SK-N-SH treated with all-trans-retinoic acid at 6 μM for 48 hours (cell line): Measurements from ENCODE around the gene FBXW11.

Experiments
- ATAC-seq: fragments of 200-7000 bp; cut with Tn5 transposase; 3 replicates; pipeline ENCODE4 v1.9.1; 2020; ENCODE audit warnings: mild to moderate bottlenecking, moderate library complexity
- ARNTL ChIP-seq: fragments of 450-650 bp; formaldehyde crosslinking; IDR thresholded peaks from 2 replicates; pipeline ENCODE4 v1.5.0; 2020; ENCODE audit warnings: low read depth, mild to moderate bottlenecking, moderate library complexity, borderline replicate concordance
- BACH2 ChIP-seq: fragments of 250-450 bp; sonication (Bioruptor Pico); IDR thresholded peaks from 2 replicates; pipeline ENCODE4 v1.9.0; 2021; ENCODE audit warnings: mild to moderate bottlenecking, borderline replicate concordance
- CSDC2 ChIP-seq: fragments of 250-450 bp; sonication (Bioruptor Pico); IDR thresholded peaks from 2 replicates; pipeline ENCODE4 v1.5.0; 2020; ENCODE audit warnings: mild to moderate bottlenecking, moderate library complexity
- ESRRG ChIP-seq: fragments of 250-450 bp; sonication (Bioruptor Pico); IDR thresholded peaks from 2 replicates; pipeline ENCODE4 v1.6.1; 2021; ENCODE audit warnings: mild to moderate bottlenecking
- GLIS3 ChIP-seq: fragments of 250-450 bp; sonication (Bioruptor Pico); IDR thresholded peaks from 2 replicates; pipeline ENCODE4 v1.5.0; 2020; ENCODE audit warnings: mild to moderate bottlenecking, moderate library complexity
- ISL1 ChIP-seq: fragments of 250-450 bp; sonication (Bioruptor Pico); IDR thresholded peaks from 2 replicates; pipeline ENCODE4 v2.1.2; 2022; ENCODE audit warnings: mild to moderate bottlenecking, moderate library complexity
- OSR1 ChIP-seq: fragments of 250-450 bp; sonication (Bioruptor Pico); IDR thresholded peaks from 2 replicates; pipeline ENCODE4 v1.8.0; 2022; ENCODE audit warnings: moderate library complexity, mild to moderate bottlenecking, inconsistent platforms
- PPARA ChIP-seq: fragments of 250-450 bp; sonication (Bioruptor Pico); IDR thresholded peaks from 2 replicates; pipeline ENCODE4 v1.5.0; 2020; ENCODE audit warnings: mild to moderate bottlenecking, borderline replicate concordance
- RARB ChIP-seq: fragments of 250-450 bp; sonication (Bioruptor Pico); IDR thresholded peaks from 2 replicates; pipeline ENCODE4 v1.8.0; 2021; ENCODE audit warnings: mild to moderate bottlenecking, moderate library complexity
- SNAI2 ChIP-seq: fragments of 250-450 bp; sonication (Bioruptor Pico); IDR thresholded peaks from 2 replicates; pipeline ENCODE4 v1.5.0; 2020; ENCODE audit warnings: mild to moderate bottlenecking, moderate library complexity
- TCF4 ChIP-seq: fragments of 250-450 bp; sonication (Bioruptor Pico); IDR thresholded peaks from 2 replicates; pipeline ENCODE4 v1.8.0; 2021; ENCODE audit warnings: mild to moderate bottlenecking, moderate library complexity, borderline replicate concordance
- TOX ChIP-seq: fragments of 250-450 bp; sonication (Bioruptor Pico); IDR thresholded peaks from 2 replicates; pipeline ENCODE4 v1.8.0; 2021; ENCODE audit warnings: mild to moderate bottlenecking, moderate library complexity, borderline replicate concordance
- ZC3H10 ChIP-seq: fragments of 250-450 bp; sonication (Bioruptor Pico); IDR thresholded peaks from 2 replicates; pipeline ENCODE4 v1.5.1; 2021; ENCODE audit warnings: mild to moderate bottlenecking, moderate library complexity
- ZFP3 ChIP-seq: fragments of 250-450 bp; sonication (Bioruptor Pico); IDR thresholded peaks from 2 replicates; pipeline ENCODE4 v1.5.0; 2020; ENCODE audit warnings: mild to moderate bottlenecking, moderate library complexity
- ZFP30 ChIP-seq: fragments of 450-650 bp; formaldehyde crosslinking; IDR thresholded peaks from 2 replicates; pipeline ENCODE4 v1.5.0; 2022; ENCODE audit warnings: mild to moderate bottlenecking, moderate library complexity
- ZNF565 ChIP-seq: fragments of 450-650 bp; formaldehyde crosslinking; conservative IDR thresholded peaks from 2 replicates; pipeline ENCODE4 v1.5.0; 2020; ENCODE audit warnings: low read depth, mild to moderate bottlenecking, moderate library complexity
- ZNF70 ChIP-seq: fragments of 450-650 bp; formaldehyde crosslinking; IDR thresholded peaks from 2 replicates; pipeline ENCODE4 v1.5.0; 2020; ENCODE audit warnings: mild to moderate bottlenecking, moderate library complexity
- ZNF8 ChIP-seq: fragments of 450-650 bp; formaldehyde crosslinking; IDR thresholded peaks from 2 replicates; pipeline ENCODE4 v1.5.0; 2020; ENCODE audit warnings: mild to moderate bottlenecking, moderate library complexity
- TF ChIP-seq, protein P1 (sequence below): fragments of 250-450 bp; sonication (Bioruptor Pico); IDR thresholded peaks from 2 replicates; pipeline ENCODE4 v1.5.1; 2020; ENCODE audit warnings: low read depth, mild to moderate bottlenecking, moderate library complexity
- TF ChIP-seq, protein P2 (sequence below): fragments of 250-450 bp; sonication (Bioruptor Pico); IDR thresholded peaks from 2 replicates; pipeline ENCODE4 v1.8.0; 2021; ENCODE audit warnings: low read depth, mild to moderate bottlenecking, moderate library complexity, borderline replicate concordance
- TF ChIP-seq, protein P3 (sequence below): fragments of 250-450 bp; sonication (Bioruptor Pico); IDR thresholded peaks from 2 replicates; pipeline ENCODE4 v1.5.1; 2021; ENCODE audit warnings: mild to moderate bottlenecking, moderate library complexity
- TF ChIP-seq, protein P4 (sequence below): fragments of 250-450 bp; sonication (Bioruptor Pico); IDR thresholded peaks from 2 replicates; pipeline ENCODE4 v1.5.0; 2020; ENCODE audit warnings: mild to moderate bottlenecking, moderate library complexity
- TF ChIP-seq, protein P5 (sequence below): fragments of 250-450 bp; sonication (Bioruptor Pico); IDR thresholded peaks from 2 replicates; pipeline ENCODE4 v1.8.0; 2020; ENCODE audit warnings: mild to moderate bottlenecking, moderate library complexity, borderline replicate concordance

Gene FBXW11

DNA sequence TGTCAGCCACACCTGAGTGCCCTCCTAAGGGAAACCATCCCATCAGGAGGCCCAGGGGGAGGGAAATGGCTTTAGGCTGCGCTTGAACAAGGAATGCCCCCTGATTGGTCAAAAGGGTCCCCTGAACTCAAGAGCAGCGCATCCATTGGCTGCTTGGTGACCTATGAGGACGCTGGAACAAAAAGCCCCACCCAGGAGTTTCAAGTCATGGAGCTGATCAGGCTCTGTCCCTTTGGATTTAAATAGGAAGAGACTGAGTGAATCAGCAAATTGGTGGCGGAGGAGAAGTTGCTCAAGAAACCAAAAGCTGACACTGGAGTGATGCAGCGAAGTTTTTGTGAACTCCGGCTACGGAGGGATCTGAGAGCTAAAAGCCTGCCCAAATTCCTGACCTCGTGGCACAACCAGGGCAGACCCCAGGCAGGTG, 154.2 kb downstream of the FBXW11 start:
- no peak for ATAC-seq
- no peak for TF ChIP-seq ZNF70
- TF ChIP-seq RARB (CRISPR knock-in tag), result no peak
- TF ChIP-seq, protein P1, sequence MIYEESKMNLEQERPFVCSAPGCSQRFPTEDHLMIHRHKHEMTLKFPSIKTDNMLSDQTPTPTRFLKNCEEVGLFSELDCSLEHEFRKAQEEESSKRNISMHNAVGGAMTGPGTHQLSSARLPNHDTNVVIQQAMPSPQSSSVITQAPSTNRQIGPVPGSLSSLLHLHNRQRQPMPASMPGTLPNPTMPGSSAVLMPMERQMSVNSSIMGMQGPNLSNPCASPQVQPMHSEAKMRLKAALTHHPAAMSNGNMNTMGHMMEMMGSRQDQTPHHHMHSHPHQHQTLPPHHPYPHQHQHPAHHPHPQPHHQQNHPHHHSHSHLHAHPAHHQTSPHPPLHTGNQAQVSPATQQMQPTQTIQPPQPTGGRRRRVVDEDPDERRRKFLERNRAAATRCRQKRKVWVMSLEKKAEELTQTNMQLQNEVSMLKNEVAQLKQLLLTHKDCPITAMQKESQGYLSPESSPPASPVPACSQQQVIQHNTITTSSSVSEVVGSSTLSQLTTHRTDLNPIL (CRISPR knock-in tag), result no peak
- no peak for TF ChIP-seq ZFP3
- TF ChIP-seq, protein P2, sequence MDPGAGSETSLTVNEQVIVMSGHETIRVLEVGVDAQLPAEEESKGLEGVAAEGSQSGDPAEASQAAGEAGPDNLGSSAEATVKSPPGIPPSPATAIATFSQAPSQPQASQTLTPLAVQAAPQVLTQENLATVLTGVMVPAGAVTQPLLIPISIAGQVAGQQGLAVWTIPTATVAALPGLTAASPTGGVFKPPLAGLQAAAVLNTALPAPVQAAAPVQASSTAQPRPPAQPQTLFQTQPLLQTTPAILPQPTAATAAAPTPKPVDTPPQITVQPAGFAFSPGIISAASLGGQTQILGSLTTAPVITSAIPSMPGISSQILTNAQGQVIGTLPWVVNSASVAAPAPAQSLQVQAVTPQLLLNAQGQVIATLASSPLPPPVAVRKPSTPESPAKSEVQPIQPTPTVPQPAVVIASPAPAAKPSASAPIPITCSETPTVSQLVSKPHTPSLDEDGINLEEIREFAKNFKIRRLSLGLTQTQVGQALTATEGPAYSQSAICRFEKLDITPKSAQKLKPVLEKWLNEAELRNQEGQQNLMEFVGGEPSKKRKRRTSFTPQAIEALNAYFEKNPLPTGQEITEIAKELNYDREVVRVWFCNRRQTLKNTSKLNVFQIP (CRISPR knock-in tag), result no peak
- no peak for TF ChIP-seq PPARA (CRISPR knock-in tag)
- TF ChIP-seq TOX, result no peak
- TF ChIP-seq, protein P3, sequence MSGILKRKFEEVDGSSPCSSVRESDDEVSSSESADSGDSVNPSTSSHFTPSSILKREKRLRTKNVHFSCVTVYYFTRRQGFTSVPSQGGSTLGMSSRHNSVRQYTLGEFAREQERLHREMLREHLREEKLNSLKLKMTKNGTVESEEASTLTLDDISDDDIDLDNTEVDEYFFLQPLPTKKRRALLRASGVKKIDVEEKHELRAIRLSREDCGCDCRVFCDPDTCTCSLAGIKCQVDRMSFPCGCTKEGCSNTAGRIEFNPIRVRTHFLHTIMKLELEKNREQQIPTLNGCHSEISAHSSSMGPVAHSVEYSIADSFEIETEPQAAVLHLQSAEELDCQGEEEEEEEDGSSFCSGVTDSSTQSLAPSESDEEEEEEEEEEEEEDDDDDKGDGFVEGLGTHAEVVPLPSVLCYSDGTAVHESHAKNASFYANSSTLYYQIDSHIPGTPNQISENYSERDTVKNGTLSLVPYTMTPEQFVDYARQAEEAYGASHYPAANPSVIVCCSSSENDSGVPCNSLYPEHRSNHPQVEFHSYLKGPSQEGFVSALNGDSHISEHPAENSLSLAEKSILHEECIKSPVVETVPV (CRISPR knock-in tag), result no peak
- TF ChIP-seq OSR1 (CRISPR knock-in tag), result no peak
- no peak for TF ChIP-seq GLIS3
- no peak for TF ChIP-seq ARNTL (CRISPR knock-in tag)
- TF ChIP-seq, protein P4, sequence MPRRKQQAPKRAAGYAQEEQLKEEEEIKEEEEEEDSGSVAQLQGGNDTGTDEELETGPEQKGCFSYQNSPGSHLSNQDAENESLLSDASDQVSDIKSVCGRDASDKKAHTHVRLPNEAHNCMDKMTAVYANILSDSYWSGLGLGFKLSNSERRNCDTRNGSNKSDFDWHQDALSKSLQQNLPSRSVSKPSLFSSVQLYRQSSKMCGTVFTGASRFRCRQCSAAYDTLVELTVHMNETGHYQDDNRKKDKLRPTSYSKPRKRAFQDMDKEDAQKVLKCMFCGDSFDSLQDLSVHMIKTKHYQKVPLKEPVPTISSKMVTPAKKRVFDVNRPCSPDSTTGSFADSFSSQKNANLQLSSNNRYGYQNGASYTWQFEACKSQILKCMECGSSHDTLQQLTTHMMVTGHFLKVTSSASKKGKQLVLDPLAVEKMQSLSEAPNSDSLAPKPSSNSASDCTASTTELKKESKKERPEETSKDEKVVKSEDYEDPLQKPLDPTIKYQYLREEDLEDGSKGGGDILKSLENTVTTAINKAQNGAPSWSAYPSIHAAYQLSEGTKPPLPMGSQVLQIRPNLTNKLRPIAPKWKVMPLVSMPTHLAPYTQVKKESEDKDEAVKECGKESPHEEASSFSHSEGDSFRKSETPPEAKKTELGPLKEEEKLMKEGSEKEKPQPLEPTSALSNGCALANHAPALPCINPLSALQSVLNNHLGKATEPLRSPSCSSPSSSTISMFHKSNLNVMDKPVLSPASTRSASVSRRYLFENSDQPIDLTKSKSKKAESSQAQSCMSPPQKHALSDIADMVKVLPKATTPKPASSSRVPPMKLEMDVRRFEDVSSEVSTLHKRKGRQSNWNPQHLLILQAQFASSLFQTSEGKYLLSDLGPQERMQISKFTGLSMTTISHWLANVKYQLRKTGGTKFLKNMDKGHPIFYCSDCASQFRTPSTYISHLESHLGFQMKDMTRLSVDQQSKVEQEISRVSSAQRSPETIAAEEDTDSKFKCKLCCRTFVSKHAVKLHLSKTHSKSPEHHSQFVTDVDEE (CRISPR knock-in tag), result no peak
- no peak for TF ChIP-seq ZC3H10 (CRISPR knock-in tag)
- TF ChIP-seq ESRRG, result no peak
- no peak for TF ChIP-seq ZNF8 (CRISPR knock-in tag)
- no peak for TF ChIP-seq BACH2 (CRISPR knock-in tag)
- TF ChIP-seq ZNF565 (CRISPR knock-in tag), result no peak
- no peak for TF ChIP-seq TCF4 (CRISPR knock-in tag)

DNA sequence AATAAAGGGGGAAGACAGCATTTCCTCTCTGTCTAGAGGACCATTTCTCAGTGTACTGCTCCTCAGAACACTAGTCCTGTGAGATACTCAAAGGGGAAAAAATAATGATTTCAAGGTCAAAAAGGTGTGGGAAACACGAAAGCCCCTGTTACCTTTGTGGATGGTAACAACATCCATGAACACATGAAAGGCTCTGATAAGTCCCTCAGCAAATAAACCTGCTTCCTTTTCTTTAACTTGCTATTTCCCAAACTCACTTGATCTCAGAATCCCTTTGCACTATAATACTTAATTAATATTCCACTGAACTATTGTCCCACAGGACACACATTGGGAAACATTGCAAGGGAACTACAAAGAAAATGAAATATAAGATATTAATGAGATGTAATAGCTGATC, 155.2 kb downstream of the FBXW11 start:
- no peak for ATAC-seq
- TF ChIP-seq, protein P2 (CRISPR knock-in tag), result no peak
- TF ChIP-seq ARNTL (CRISPR knock-in tag) (no peak), TOX (no peak), ZFP30 (no peak), GLIS3 (no peak), ISL1 (no peak), ZNF8 (CRISPR knock-in tag) (no peak), SNAI2 (CRISPR knock-in tag) (no peak), CSDC2 (CRISPR knock-in tag) (no peak), ESRRG (no peak), TCF4 (CRISPR knock-in tag) (no peak), RARB (CRISPR knock-in tag) (no peak), ZNF565 (CRISPR knock-in tag) (no peak), PPARA (CRISPR knock-in tag) (no peak), OSR1 (CRISPR knock-in tag) (no peak), BACH2 (CRISPR knock-in tag) (no peak)
- TF ChIP-seq, protein P1 (CRISPR knock-in tag), result no peak
- TF ChIP-seq, protein P5, sequence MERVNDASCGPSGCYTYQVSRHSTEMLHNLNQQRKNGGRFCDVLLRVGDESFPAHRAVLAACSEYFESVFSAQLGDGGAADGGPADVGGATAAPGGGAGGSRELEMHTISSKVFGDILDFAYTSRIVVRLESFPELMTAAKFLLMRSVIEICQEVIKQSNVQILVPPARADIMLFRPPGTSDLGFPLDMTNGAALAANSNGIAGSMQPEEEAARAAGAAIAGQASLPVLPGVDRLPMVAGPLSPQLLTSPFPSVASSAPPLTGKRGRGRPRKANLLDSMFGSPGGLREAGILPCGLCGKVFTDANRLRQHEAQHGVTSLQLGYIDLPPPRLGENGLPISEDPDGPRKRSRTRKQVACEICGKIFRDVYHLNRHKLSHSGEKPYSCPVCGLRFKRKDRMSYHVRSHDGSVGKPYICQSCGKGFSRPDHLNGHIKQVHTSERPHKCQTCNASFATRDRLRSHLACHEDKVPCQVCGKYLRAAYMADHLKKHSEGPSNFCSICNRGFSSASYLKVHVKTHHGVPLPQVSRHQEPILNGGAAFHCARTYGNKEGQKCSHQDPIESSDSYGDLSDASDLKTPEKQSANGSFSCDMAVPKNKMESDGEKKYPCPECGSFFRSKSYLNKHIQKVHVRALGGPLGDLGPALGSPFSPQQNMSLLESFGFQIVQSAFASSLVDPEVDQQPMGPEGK, result no peak
- TF ChIP-seq, protein P3 (CRISPR knock-in tag), result no peak
